ENCODE data around the gene SMYD3. TPM values are rescaled to one million over a fixed set of nuclear protein-coding genes. Genes with fewer than 3 reads are reported as not detected.

Gene SMYD3
- total and polyA plus RNA-seq, 2 donors (not counting 1 experiment from before 2014, with no cell fraction given): 69.4 to 83.1 TPM

DNA sequence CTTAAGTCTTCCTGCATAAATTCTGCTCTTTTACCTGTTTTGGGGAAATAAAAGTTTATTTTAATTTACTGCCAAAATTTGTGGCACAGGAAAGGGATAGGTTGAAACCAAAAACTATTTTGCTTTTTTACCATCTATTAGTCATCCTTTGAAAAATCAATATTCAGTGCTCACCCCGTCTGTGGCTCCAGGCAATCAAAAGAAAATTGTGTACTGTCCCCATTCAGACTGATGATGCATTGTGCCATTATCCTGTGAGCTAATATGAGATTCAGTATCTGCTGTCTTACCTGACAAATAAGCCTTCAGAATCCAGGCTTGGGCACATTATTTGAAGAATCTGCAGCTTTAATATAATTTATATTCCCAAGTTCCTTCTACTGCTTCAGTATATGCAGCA is 701.5 kb downstream of the SMYD3 start:
- H3K27me3 ChIP-seq (ENCODE audit: control insufficient read depth, insufficient read depth, low read length): no peaks in the 10 kb centered on the region
- no peaks in the 10 kb centered on the region for H3K4me1 ChIP-seq (ENCODE audit: control insufficient read depth, extremely low read depth, insufficient read depth, low read length)
- H3K4me2 ChIP-seq (ENCODE audit: extremely low read depth, insufficient read depth, low read length): no peak overlapping the region
- no peak overlapping the region for H3K4me3 ChIP-seq (replicated peaks in 1 of 4; ENCODE audit: control extremely low read depth in 1 of 4, insufficient read depth in 1 of 4, low read depth in 3 of 4, low read length in 4 of 4)
- TF ChIP-seq, protein P1, sequence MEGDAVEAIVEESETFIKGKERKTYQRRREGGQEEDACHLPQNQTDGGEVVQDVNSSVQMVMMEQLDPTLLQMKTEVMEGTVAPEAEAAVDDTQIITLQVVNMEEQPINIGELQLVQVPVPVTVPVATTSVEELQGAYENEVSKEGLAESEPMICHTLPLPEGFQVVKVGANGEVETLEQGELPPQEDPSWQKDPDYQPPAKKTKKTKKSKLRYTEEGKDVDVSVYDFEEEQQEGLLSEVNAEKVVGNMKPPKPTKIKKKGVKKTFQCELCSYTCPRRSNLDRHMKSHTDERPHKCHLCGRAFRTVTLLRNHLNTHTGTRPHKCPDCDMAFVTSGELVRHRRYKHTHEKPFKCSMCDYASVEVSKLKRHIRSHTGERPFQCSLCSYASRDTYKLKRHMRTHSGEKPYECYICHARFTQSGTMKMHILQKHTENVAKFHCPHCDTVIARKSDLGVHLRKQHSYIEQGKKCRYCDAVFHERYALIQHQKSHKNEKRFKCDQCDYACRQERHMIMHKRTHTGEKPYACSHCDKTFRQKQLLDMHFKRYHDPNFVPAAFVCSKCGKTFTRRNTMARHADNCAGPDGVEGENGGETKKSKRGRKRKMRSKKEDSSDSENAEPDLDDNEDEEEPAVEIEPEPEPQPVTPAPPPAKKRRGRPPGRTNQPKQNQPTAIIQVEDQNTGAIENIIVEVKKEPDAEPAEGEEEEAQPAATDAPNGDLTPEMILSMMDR (conservative IDR thresholded peaks at IDR 0.05 in 1 of 2, IDR thresholded peaks at IDR 0.05 in 1 of 2; ENCODE audit: low read depth in 1 of 2, low read length in 2 of 2): no peak
- TF ChIP-seq EZH2 (IDR thresholded peaks at IDR 0.05; ENCODE audit: low read length, missing control alignments): no peak
- no peaks in the 10 kb centered on the region for H3K36me3 ChIP-seq (ENCODE audit: control insufficient read depth, insufficient read depth, low read length)
- no peaks in the 10 kb centered on the region for H3K9me3 ChIP-seq (ENCODE audit: control insufficient read depth, insufficient read depth, low read depth, low read length)
- H2AFZ ChIP-seq (ENCODE audit: low read length): no peak overlapping the region
- no peak overlapping the region for H3K27ac ChIP-seq (ENCODE audit: insufficient read depth, low read length)
- no peaks in the 10 kb centered on the region for H3K79me2 ChIP-seq (ENCODE audit: control insufficient read depth, insufficient read depth, low read length)
- H3K9ac ChIP-seq (ENCODE audit: insufficient read depth, low read length): no peak overlapping the region
- no peaks in the 10 kb centered on the region for H4K20me1 ChIP-seq (ENCODE audit: control insufficient read depth, extremely low read depth, insufficient read depth, low read length)
- DNase-seq (ENCODE audit: low read depth in 2 of 2): no peak

DNA sequence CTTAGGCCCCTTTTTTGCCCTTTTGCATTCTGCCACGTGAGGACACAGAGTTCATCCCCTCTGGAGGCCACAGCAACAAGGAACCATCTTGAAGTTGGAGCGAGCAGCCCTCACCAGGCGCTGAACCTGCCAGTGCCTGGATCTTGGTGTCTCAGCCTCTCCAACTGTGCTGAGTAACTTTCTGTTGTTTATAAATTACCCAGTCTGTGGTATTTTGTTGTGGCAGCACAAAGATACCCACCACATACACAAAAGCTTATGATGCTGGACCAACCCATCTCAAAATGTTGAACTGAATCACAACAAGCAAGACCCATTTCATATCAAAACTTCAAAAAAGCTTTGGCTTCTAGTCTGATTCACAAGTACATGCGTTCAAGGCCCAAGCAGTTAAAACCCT is 702.4 kb downstream of the SMYD3 start:
- no peak overlapping the region for H3K4me3 ChIP-seq (replicated peaks in 1 of 4; ENCODE audit: control extremely low read depth in 1 of 4, insufficient read depth in 1 of 4, low read depth in 3 of 4, low read length in 4 of 4)
- DNase-seq (ENCODE audit: low read depth in 2 of 2): peak in 1 of 2 donors; percentile 18
- TF ChIP-seq, protein P1 (conservative IDR thresholded peaks at IDR 0.05 in 1 of 2, IDR thresholded peaks at IDR 0.05 in 1 of 2; ENCODE audit: low read depth in 1 of 2, low read length in 2 of 2): no peak
- no peak for TF ChIP-seq EZH2 (IDR thresholded peaks at IDR 0.05; ENCODE audit: low read length, missing control alignments)
- no peak overlapping the region for H3K27ac ChIP-seq (ENCODE audit: insufficient read depth, low read length)
- no peaks in the 10 kb centered on the region for H3K4me1 ChIP-seq (ENCODE audit: control insufficient read depth, extremely low read depth, insufficient read depth, low read length)
- no peak overlapping the region for H3K4me2 ChIP-seq (ENCODE audit: extremely low read depth, insufficient read depth, low read length)
- no peaks in the 10 kb centered on the region for H3K27me3 ChIP-seq (ENCODE audit: control insufficient read depth, insufficient read depth, low read length)
- no peaks in the 10 kb centered on the region for H3K9me3 ChIP-seq (ENCODE audit: control insufficient read depth, insufficient read depth, low read depth, low read length)
- H3K79me2 ChIP-seq (ENCODE audit: control insufficient read depth, insufficient read depth, low read length): no peaks in the 10 kb centered on the region
- H2AFZ ChIP-seq (ENCODE audit: low read length): no peak overlapping the region
- no peaks in the 10 kb centered on the region for H3K36me3 ChIP-seq (ENCODE audit: control insufficient read depth, insufficient read depth, low read length)
- no peaks in the 10 kb centered on the region for H4K20me1 ChIP-seq (ENCODE audit: control insufficient read depth, extremely low read depth, insufficient read depth, low read length)
- H3K9ac ChIP-seq (ENCODE audit: insufficient read depth, low read length): no peak overlapping the region

DNA sequence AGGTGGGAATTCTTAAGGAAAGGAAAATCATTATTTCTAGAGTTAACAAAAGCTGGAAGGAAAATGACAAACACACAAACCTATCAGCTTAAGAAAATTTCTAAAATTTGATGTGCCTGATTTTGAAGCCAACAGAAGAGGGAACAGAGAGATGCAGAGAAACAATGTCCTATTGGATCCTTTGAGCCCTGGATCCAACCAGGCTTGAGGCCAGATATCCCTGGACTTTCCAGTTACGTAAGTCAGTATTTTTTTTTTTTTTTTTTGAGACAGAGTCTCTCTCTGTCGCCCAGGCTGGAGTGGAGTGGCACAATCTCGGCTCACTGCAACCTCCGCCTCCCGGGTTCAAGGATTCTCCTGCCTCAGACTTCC is 703.4 kb downstream of the SMYD3 start:
- no peak for TF ChIP-seq EZH2 (IDR thresholded peaks at IDR 0.05; ENCODE audit: low read length, missing control alignments)
- TF ChIP-seq, protein P1 (conservative IDR thresholded peaks at IDR 0.05 in 1 of 2, IDR thresholded peaks at IDR 0.05 in 1 of 2; ENCODE audit: low read depth in 1 of 2, low read length in 2 of 2): no peak
- no peaks in the 10 kb centered on the region for H3K79me2 ChIP-seq (ENCODE audit: control insufficient read depth, insufficient read depth, low read length)

More for the DNA sequence above, 703.4 kb downstream of the SMYD3 start:
- no peak overlapping the region for H3K9ac ChIP-seq (ENCODE audit: insufficient read depth, low read length)
- H3K4me2 ChIP-seq (ENCODE audit: extremely low read depth, insufficient read depth, low read length): no peak overlapping the region
- no peaks in the 10 kb centered on the region for H4K20me1 ChIP-seq (ENCODE audit: control insufficient read depth, extremely low read depth, insufficient read depth, low read length)
- no peaks in the 10 kb centered on the region for H3K27me3 ChIP-seq (ENCODE audit: control insufficient read depth, insufficient read depth, low read length)
- H3K9me3 ChIP-seq (ENCODE audit: control insufficient read depth, insufficient read depth, low read depth, low read length): no peaks in the 10 kb centered on the region
- no peaks in the 10 kb centered on the region for H3K4me1 ChIP-seq (ENCODE audit: control insufficient read depth, extremely low read depth, insufficient read depth, low read length)
- no peak overlapping the region for H2AFZ ChIP-seq (ENCODE audit: low read length)
- no peak overlapping the region for H3K27ac ChIP-seq (ENCODE audit: insufficient read depth, low read length)
- H3K4me3 ChIP-seq (replicated peaks in 1 of 4; ENCODE audit: control extremely low read depth in 1 of 4, insufficient read depth in 1 of 4, low read depth in 3 of 4, low read length in 4 of 4): no peak overlapping the region
- H3K36me3 ChIP-seq (ENCODE audit: control insufficient read depth, insufficient read depth, low read length): no peaks in the 10 kb centered on the region
- no peak for DNase-seq (ENCODE audit: low read depth in 2 of 2)
